HG03520 (cell line): ENCODE measurements around the gene KLK3.
"Not testable (repeated sequence)": the region's sequence is repeated elsewhere in the genome, so short reads cannot be mapped to it uniquely, and the experiment has no call there.

ENCODE experiments used
- ATAC-seq: cut with Tn5 transposase; IDR thresholded peaks from one replicate; pipeline ENCODE4 v1.9.1; 2021; ENCODE audit warnings: mild to moderate bottlenecking, moderate library complexity; ENCODE audit not compliant: unreplicated experiment

The KLK3 gene

DNA sequence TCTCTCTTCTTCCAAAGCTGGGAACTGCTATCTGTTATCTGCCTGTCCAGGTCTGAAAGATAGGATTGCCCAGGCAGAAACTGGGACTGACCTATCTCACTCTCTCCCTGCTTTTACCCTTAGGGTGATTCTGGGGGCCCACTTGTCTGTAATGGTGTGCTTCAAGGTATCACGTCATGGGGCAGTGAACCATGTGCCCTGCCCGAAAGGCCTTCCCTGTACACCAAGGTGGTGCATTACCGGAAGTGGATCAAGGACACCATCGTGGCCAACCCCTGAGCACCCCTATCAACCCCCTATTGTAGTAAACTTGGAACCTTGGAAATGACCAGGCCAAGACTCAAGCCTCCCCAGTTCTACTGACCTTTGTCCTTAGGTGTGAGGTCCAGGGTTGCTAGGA lies 5.1 kb downstream of the KLK3 start:
- no peak for ATAC-seq

DNA sequence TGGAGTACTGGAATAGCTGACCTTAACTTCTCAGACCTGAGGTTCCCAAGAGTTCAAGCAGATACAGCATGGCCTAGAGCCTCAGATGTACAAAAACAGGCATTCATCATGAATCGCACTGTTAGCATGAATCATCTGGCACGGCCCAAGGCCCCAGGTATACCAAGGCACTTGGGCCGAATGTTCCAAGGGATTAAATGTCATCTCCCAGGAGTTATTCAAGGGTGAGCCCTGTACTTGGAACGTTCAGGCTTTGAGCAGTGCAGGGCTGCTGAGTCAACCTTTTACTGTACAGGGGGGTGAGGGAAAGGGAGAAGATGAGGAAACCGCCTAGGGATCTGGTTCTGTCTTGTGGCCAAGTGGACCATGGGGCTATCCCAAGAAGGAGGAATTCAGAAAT lies 6.3 kb downstream of the KLK3 start:
- ATAC-seq = no peak

DNA sequence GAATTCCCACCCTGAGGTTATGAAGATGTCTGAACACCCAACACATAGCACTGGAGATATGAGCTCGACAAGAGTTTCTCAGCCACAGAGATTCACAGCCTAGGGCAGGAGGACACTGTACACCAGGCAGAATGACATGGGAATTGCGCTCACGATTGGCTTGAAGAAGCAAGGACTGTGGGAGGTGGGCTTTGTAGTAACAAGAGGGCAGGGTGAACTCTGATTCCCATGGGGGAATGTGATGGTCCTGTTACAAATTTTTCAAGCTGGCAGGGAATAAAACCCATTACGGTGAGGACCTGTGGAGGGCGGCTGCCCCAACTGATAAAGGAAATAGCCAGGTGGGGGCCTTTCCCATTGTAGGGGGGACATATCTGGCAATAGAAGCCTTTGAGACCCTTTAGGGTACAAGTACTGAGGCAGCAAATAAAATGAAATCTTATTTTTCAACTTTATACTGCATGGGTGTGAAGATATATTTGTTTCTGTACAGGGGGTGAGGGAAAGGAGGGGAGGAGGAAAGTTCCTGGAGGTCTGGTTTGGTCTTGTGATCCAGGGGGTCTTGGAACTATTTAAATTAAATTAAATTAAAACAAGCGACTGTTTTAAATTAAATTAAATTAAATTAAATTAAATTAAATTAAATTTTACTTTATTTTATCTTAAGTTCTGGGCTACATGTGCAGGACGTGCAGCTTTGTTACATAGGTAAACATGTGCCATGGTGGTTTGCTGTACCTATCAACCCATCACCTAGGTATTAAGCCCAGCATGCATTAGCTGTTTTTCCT lies 7.0 kb downstream of the KLK3 start:
- no peak for ATAC-seq

DNA sequence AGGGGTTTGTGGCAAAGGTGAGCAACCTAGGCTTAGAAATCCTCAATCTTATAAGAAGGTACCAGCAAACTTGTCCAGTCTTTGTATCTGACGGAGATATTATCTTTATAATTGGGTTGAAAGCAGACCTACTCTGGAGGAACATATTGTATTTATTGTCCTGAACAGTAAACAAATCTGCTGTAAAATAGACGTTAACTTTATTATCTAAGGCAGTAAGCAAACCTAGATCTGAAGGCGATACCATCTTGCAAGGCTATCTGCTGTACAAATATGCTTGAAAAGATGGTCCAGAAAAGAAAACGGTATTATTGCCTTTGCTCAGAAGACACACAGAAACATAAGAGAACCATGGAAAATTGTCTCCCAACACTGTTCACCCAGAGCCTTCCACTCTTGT lies 14.8 kb downstream of the KLK3 start:
- ATAC-seq = no peak

DNA sequence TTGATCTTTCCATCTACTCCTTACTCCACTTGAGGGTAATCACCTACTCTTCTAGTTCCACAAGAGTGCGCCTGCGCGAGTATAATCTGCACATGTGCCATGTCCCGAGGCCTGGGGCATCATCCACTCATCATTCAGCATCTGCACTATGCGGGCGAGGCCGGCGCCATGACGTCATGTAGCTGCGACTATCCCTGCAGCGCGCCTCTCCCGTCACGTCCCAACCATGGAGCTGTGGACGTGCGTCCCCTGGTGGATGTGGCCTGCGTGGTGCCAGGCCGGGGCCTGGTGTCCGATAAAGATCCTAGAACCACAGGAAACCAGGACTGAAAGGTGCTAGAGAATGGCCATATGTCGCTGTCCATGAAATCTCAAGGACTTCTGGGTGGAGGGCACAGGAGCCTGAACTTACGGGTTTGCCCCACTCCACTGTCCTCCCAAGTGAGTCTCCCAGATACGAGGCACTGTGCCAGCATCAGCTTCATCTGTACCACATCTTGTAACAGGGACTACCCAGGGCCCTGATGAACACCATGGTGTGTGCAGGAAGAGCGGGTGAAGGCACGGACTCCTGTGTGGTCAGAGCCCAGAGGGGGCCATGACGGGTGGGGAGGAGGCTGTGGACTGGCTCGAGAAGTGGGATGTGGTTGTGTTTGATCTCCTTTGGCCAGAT lies 15.8 kb downstream of the KLK3 start:
- no peak for ATAC-seq

DNA sequence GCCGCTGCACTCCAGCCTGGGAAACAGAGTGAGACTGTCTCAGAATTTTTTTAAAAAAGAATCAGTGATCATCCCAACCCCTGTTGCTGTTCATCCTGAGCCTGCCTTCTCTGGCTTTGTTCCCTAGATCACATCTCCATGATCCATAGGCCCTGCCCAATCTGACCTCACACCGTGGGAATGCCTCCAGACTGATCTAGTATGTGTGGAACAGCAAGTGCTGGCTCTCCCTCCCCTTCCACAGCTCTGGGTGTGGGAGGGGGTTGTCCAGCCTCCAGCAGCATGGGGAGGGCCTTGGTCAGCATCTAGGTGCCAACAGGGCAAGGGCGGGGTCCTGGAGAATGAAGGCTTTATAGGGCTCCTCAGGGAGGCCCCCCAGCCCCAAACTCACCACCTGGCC lies 18.3 kb downstream of the KLK3 start, which contains the start of gene KLK2:
TSS of gene KLK2 (plus strand) at position 384 of the 400 bp plus-strand sequence. CDS start 35 bp downstream, outside the sequence.
- ATAC-seq = no peak

DNA sequence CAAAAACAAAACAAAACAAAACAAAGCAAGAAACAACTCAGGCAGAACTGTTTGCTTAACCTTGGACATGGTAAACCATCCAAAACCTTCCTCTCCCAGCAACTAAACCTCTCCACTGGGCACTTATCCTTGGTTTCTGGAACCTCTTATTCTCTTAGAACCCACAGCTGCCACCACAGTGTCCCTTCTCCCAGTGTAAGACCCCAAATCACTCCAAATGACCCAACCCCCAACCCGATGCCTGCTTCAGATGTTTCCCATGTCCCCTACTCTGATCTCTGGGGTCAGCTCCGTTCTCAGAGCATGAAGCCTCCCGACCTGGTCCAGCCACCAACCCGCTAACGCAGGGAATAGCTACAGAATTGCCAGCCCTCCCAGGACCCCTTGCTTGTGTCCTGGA lies 19.5 kb downstream of the KLK3 start:
- ATAC-seq = no peak

DNA sequence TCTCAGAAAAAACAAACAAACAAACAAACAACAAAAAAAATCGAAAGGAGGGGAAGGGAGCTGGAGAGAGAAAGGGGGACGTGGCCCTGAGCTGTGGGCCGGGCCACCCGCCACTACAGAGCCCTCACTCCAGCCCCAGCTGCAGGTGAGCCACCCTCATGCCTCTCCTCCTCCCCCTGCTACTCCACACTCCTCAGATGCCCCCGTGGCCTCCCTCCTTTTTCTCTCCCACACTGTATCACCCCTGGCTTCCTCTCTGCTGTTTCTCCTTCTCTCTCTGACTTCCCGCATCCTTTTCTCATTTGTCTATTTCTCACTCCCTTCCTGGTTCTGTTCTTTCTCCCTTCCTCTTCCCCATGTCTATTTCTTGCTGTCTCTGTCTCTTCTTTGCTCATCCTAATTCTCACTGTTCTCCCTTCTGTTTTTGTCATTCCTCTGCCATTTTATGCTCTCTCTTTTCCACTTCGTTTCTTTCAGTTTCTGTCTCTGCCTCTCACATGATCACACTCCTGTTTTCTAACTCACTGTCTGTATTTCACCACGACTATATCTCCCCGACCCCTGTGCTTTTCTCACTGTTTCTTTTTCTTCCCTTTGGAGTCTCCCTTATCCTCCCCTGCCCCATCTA lies 21.2 kb downstream of the KLK3 start:
- ATAC-seq = no peak

DNA sequence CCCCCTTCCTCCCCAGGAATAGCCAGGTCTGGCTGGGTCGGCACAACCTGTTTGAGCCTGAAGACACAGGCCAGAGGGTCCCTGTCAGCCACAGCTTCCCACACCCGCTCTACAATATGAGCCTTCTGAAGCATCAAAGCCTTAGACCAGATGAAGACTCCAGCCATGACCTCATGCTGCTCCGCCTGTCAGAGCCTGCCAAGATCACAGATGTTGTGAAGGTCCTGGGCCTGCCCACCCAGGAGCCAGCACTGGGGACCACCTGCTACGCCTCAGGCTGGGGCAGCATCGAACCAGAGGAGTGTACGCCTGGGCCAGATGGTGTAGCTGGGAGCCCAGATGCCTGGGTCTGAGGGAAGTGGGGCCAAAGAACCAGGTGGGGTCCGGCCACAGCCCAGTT lies 21.7 kb downstream of the KLK3 start:
- ATAC-seq = no peak

DNA sequence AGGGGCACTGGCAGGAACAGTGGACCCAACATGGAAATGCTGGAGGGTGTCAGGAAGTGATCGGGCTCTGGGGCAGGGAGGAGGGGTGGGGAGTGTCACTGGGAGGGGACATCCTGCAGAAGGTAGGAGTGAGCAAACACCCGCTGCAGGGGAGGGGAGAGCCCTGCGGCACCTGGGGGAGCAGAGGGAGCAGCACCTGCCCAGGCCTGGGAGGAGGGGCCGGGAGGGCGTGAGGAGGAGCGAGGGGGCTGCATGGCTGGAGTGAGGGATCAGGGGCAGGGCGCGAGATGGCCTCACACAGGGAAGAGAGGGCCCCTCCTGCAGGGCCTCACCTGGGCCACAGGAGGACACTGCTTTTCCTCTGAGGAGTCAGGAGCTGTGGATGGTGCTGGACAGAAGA lies 22.6 kb downstream of the KLK3 start:
- ATAC-seq = no peak

DNA sequence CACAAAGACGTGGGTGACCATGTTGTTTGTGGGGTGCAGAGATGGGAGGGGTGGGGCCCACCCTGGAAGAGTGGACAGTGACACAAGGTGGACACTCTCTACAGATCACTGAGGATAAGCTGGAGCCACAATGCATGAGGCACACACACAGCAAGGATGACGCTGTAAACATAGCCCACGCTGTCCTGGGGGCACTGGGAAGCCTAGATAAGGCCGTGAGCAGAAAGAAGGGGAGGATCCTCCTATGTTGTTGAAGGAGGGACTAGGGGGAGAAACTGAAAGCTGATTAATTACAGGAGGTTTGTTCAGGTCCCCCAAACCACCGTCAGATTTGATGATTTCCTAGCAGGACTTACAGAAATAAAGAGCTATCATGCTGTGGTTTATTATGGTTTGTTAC lies 24.1 kb downstream of the KLK3 start:
- no peak for ATAC-seq

DNA sequence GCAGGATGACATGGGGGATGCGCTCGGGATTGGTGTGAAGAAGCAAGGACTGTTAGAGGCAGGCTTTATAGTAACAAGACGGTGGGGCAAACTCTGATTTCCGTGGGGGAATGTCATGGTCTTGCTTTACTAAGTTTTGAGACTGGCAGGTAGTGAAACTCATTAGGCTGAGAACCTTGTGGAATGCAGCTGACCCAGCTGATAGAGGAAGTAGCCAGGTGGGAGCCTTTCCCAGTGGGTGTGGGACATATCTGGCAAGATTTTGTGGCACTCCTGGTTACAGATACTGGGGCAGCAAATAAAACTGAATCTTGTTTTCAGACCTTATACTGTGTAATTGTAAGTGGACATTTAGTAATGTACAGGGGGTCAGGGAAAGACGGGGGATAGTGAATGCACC lies 25.5 kb downstream of the KLK3 start:
- ATAC-seq = no peak

DNA sequence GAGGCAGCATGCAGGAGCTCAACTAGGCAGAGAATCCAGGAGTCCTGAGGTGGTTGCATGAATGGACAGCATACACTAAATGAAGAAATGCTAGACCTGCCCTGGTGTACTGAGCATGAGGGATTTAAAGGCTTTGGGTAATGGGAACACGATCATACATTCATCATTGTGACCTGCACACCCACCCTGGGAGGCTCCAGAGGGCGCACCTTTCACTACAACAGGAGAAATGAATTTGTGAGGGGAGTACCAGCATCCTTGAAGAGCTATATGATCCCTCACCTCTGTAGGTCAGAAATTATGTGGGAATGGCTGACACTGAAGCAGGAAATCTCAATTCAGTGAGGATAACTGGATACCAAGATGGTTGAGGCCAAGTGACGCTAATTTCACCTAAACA lies 27.5 kb downstream of the KLK3 start:
- ATAC-seq = no peak

DNA sequence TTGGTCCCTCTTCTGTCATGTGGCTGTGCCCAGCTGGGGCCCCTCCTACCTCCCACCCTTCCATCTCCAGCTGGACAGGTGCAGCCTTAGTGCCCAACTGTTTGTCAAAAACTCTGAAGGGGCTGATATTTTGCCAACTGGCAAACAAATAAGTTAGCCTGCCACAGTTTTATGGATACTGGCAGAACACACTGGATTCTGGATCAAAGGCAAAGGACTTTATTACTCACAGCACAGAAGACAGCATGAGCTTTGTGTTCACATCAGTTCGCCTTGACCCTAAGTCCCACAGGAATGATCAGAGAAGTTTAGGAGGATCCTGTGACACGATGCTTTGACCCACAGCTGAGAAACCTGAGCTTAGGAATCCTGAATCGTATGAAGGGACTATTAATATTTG lies 34.9 kb downstream of the KLK3 start:
- ATAC-seq = no peak

DNA sequence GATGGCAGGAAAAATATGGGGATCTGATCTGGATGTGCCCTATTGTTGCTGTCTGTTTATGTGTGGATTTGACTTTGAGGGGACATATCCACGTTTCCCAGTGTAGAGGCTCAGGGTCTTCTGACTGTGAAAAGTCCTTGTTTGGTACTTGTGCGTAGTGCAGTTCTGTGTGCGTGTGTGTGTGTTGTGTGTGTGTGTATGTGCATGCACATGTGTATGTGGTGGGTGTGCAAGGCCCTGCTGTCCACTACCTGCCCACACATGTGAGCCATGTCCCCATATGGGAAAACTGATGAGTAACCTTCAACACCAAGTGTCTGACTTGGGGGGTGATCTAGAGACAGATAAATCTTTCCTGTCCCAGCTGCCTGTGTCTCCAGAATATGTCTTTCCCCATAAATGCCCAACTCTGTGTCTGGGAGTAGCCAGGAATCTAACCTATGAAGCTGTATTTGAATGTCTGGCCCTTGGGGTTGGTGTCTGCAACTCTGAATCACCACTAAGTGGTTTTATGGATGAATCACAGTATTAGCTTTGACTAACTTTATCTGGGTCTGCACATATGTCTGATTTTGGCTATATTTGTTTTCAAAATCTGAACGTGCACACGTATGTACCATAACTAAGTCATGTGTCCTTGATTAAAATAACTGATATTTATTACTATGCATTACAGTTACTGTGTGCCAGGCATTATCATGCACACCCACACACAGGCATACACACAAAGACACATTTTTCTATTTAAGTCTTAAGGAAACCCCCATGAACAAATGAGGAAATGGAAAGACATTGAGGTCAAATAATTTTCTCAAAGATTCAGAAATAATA lies 35.9 kb downstream of the KLK3 start:
- ATAC-seq = no peak

DNA sequence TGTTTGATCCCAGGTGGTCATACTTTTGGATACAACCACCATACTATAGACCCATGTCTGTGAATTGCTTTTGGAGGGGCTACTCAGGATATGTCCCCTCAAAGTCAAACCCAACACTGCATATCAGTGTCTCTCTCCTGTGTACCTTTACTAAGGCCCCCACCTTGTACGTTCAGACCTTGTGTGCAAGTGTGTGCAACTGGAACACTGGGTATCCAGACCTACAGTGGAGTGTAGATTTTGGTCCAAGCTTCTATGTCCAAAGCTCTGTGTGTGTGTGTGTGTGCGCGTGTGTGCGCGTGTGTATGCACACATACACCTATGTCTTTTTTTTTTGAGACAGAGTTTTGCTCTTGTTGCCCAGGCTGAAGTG lies 36.5 kb downstream of the KLK3 start:
- ATAC-seq = no peak

DNA sequence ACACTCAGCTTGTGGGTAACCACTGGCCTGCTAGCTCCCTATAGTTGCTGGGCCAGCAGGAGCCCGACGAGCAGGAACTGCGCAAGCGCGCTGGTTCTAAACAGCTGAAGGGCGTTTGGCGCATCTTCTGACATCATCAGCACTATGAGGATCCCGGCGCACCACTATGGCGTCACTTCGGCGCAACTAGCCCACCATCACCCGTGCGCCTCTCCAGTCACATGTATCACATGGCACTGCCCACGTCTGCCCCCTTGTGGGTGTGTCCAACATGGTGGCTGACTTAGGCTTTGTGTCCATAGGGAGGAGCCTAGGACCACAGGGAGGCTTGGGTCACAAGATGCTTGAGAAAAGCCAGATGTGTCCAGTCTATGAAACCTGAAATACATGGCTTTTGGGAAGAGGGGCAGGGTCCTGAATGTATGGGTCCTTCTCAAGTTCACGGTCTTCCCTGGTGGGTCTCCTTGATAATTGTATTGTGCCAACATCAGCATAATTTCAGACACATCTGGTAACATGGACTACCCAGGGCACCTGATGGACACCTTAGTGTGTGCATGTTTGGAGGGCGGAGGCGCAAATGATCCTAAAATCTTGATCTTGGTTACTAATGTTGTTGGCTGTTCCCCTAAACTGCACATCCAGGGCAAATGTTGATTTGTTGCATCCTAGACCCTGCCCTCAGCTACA lies 38.5 kb downstream of the KLK3 start:
- no peak for ATAC-seq

DNA sequence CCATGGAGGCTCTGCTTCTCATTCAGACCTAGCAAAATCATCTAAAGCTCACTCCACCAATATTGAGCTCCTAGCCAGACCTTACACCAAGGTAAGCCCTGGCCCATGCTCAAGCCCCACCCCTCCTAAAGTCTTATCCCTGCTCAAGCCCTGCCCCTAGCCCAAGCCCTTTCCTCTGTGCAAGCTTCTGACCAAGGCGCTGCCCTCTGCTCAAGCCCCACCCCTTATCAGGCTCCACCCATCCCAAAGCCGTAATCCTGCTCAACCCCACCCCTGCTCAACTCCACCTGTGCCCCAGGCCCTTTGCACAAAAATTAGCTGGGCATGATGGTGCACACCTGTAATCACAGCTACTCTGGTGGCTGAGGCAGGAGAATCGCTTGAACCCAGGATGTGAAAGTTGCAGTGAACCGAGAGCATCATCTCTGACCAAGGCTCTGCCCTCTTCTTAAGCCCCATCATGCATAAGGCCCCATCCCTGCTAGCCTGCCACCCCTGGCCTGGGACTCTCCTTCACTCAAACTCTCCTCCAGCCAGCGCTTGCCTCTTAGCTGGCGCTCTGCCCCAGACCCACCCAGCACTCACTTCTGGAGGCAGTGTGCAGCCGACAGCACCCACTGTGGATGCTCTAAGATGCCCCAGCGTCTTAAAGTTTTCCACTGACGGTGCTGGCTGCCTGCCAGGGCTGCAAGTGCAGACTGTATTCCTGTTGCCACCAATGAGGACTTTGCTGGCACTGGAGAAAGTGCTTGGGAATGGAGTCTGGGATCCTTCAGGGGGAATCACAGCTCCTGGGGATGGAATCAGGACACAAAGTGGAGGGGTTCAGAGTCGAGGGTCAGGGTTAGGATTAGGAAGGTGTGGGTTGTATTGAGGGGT lies 40.0 kb downstream of the KLK3 start:
- no peak for ATAC-seq

DNA sequence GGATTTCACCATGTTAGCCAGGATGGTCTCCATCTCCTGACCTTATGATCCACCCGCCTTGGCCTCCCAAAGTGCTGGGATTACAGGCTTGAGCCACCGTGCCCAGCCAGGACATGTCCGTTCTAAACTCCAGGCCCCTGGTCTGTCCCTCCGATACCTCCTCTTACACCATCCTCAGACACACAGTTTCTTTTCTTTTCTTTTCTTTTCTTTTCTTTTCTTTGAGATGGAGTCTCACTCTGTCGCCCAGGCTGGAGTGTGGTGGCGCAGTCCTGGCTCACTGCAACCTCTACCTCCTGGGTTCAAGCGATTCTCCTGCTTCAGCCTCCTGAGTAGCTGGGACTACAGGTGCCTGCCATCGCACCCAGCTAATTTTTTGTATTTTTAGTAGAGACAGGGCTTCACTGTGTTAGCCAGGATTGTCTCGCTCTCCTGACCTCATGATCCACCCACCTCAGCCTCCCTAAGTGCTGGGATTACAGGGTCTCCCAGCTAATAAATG lies 41.4 kb downstream of the KLK3 start:
- ATAC-seq = not testable (repeated sequence)
